ENCODE data around the gene BCAM. TPM values are rescaled to one million over a fixed set of nuclear protein-coding genes. Genes with fewer than 3 reads are reported as not detected.
"Not testable (repeated sequence)": the region's sequence is repeated elsewhere in the genome, so short reads cannot be mapped to it uniquely, and the experiment has no call there.

BCAM gene
- total and polyA plus RNA-seq, 7 donors, result 1.2 to 36.3 (median 11.8) TPM

- DNase-seq, result no peak
- Histone ChIP-seq H3K4me1 (peaks cover 0 to 13% (median 3%) of the 10 kb centered on the region in 4 donors), H3K36me3 (no peaks in the 10 kb centered on the region), H3K27ac (no peak overlapping the region), H3K9me3 (no peaks in the 10 kb centered on the region), H3K27me3 (peaks cover 6 to 19% (median 14%) of the 10 kb centered on the region in 3 donors), H3K4me3 (no peak overlapping the region)
- WGBS, 2 donors, result 21 to 74% methylated on average over 23 of the region's 23 CpGs
- no peak for TF ChIP-seq EP300 (IDR thresholded peaks at IDR 0.05)
- intact Hi-C loops (cut with DNase I), result no loop called here
These were observed 32.4 kb upstream of the BCAM start for GRCh38 chr19:44776402-44777096.

DNA sequence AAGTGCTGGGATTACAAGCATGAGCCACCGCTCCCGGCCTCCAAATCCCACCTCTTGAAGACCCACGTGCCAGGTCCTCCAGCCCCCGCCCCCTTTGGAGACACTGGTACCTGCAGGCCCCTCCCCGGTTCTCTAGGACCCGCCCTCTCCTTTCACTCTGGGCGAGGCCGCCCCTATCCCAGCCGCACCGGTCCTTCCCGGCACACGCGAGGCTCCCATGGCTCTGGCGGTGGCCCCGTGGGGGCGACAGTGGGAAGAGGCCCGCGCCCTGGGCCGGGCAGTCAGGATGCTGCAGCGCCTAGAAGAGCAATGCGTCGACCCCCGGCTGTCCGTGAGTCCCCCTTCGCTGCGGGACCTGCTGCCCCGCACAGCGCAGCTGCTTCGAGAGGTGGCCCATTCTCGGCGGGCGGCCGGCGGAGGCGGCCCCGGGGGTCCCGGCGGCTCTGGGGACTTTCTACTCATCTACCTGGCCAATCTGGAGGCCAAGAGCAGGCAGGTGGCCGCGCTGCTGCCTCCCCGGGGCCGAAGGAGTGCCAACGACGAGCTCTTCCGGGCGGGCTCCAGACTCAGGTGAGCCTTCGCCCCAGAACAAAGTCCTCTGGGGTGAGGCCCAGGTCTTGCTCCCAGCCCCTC, 31.1 kb upstream of the BCAM start, which contains the start of gene CBLC:
Gene CBLC, plus strand, starts transcription at position 176 of the 633 bp plus-strand sequence. Its CDS starts 42 bp downstream, at position 218.
- Histone ChIP-seq H3K9me3 (no peaks in the 10 kb centered on the region), H3K27ac (peak within 1 kb of the TSS in 1 of 4 donors; percentile 53), H3K27me3 (peaks cover 6 to 19% (median 14%) of the 10 kb centered on the region in 3 donors), H3K4me1 (peaks cover 0 to 13% (median 3%) of the 10 kb centered on the region in 4 donors), H3K4me3 (peak within 1 kb of the TSS in 1 of 4 donors; percentile 14), H3K36me3 (no peaks in the 10 kb centered on the region)
- peak in 1 of 4 donors; percentile 30 for TF ChIP-seq POLR2AphosphoS5 (IDR thresholded peaks at IDR 0.05)
- no peak for TF ChIP-seq EP300 (IDR thresholded peaks at IDR 0.05)
- peak in 1 of 2 donors; percentile 71 for TF ChIP-seq POLR2A (IDR thresholded peaks at IDR 0.05)
- DNase-seq, result no peak
- intact Hi-C loops (cut with DNase I), result no loop called here
- WGBS, 2 donors, result 4 to 21% methylated on average over 47 of the region's 47 CpGs

- no peak overlapping the region for H3K27ac ChIP-seq
These were observed 29.8 kb upstream of the BCAM start for GRCh38 chr19:44779150-44779549.

DNA sequence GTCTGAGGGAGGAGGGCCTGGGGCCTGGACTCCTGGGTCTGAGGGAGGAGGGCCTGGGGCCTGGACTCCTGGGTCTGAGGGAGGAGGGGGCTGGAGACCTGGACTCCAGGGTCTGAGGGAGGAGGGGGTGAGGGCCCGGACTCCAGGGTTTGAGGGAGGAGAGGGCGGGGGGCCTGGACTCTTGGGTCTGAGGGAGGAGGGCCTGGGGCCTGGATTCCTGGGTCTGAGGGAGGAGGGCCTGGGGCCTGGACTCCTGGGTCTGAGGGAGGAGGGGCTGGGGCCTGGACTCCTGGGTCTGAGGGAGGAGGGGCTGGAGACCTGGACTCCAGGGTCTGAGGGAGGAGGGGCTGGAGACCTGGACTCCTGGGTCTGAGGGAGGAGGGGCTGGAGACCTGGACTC, 27.2 kb upstream of the BCAM start:
- H3K4me3 ChIP-seq; DNase-seq; H3K4me1 ChIP-seq; H3K27ac ChIP-seq; H3K36me3 ChIP-seq; H3K9me3 ChIP-seq; intact Hi-C loops (cut with DNase I): not testable (repeated sequence)
- 92 to 94% methylated on average over 2 of the region's 2 CpGs for WGBS, 2 donors
- peaks cover 6 to 15% (median 14%) of the 10 kb centered on the region in 3 donors for H3K27me3 ChIP-seq

More at GRCh38 chr19:44779150-44779549, 29.8 kb upstream of the BCAM start:
- intact Hi-C loops (cut with DNase I), result no loop called here
- no peak for TF ChIP-seq CTCF (IDR thresholded peaks at IDR 0.05)
- TF ChIP-seq POLR2A (IDR thresholded peaks at IDR 0.05), result no peak
- no peak for TF ChIP-seq EP300 (IDR thresholded peaks at IDR 0.05)
- Histone ChIP-seq H3K9me3 (no peaks in the 10 kb centered on the region), H3K4me3 (no peak overlapping the region), H3K36me3 (no peaks in the 10 kb centered on the region), H3K4me1 (peaks cover 0 to 12% (median 3%) of the 10 kb centered on the region in 4 donors), H3K27me3 (peaks cover 6 to 19% (median 14%) of the 10 kb centered on the region in 3 donors)
- DNase-seq, result no peak
- whole genome bisulfite sequencing, 2 donors, result 53 to 92% methylated on average over 2 of the region's 2 CpGs

DNA sequence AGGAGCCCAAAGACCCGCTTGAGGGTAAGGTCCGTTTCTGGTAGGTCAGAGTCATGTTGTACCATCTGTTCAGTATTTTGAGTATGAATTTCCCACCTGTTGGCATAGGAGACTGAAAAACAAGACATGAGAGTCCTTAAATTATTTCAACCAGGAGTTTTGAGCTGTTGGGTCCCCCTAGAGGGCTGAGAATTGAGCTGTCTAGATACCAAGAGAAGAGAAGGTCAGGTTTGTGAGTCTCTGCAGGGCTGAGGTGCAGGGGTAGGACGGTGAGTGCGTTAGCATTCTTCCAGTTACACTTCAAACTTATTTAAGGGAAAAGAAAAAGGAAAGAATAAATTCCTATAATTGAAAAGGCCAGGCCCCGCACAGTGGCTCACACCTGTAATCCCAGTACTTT, 26.2 kb upstream of the BCAM start:
- H3K27ac ChIP-seq, result no peak overlapping the region
- no peak overlapping the region for H3K4me3 ChIP-seq
- WGBS, 2 donors, result 77 to 90% methylated on average over 5 of the region's 5 CpGs
- TF ChIP-seq POLR2AphosphoS5 (IDR thresholded peaks at IDR 0.05) (no peak), EP300 (IDR thresholded peaks at IDR 0.05) (no peak), CTCF (IDR thresholded peaks at IDR 0.05) (no peak)
- no peaks in the 10 kb centered on the region for H3K36me3 ChIP-seq
- H3K4me1 ChIP-seq, result peaks cover 0 to 4% (median 2%) of the 10 kb centered on the region in 4 donors
- intact Hi-C loops (cut with DNase I), result no loop called here
- H3K9me3 ChIP-seq, result no peaks in the 10 kb centered on the region
- DNase-seq, result no peak
- peaks cover 4 to 11% (median 5%) of the 10 kb centered on the region in 3 donors for H3K27me3 ChIP-seq

- TF ChIP-seq CTCF (IDR thresholded peaks at IDR 0.05) (no peak), POLR2AphosphoS5 (IDR thresholded peaks at IDR 0.05) (no peak), EP300 (IDR thresholded peaks at IDR 0.05) (no peak), POLR2A (IDR thresholded peaks at IDR 0.05) (no peak)
- Histone ChIP-seq H3K27me3 (peaks cover 0 to 6% (median 0%) of the 10 kb centered on the region in 3 donors), H3K4me1 (no peaks in the 10 kb centered on the region), H3K36me3 (no peaks in the 10 kb centered on the region), H3K9me3 (no peaks in the 10 kb centered on the region), H3K4me3 (no peak overlapping the region), H3K27ac (no peak overlapping the region)
- 96 to 97% methylated on average over 4 of the region's 4 CpGs for whole genome bisulfite sequencing, 2 donors
- no peak for DNase-seq
- intact Hi-C loops (cut with DNase I), result no loop called here
These were observed 25.4 kb upstream of the BCAM start for GRCh38 chr19:44783545-44783944.

All from sigmoid colon (tissue), 7 donors.